Thoracic aorta (tissue), 2 donors: ENCODE results near the gene MYOZ2. TPM values are rescaled to one million over a fixed set of nuclear protein-coding genes. Genes with fewer than 3 reads are reported as not detected.

Experiments used
- ATAC-seq: fragments of 150-250 bp; one replicate; pipeline ENCODE4 v1.8.0; 2017; ENCODE audit warnings: low read depth; ENCODE audit not compliant: insufficient number of reproducible peaks, low FRiP score
- DNase-seq: peaks from one replicate; pipeline ENCODE4 v3.0.0-alpha.2; 2020; ENCODE audit warnings: low spot score
- H3K27ac ChIP-seq, 2 donors: fragments of 200-600 bp; sonication (generic); 1 replicate in 1 of 2; 2 replicates in 1 of 2; pipeline ENCODE4 v1.5.1; 2016; ENCODE audit warnings: mild to moderate bottlenecking in 2 of 2, moderate library complexity in 2 of 2
- H3K27me3 ChIP-seq: fragments of 200-600 bp; sonication (generic); replicated peaks from 2 replicates; pipeline ENCODE4 v1.6.0; 2016; ENCODE audit warnings: mild to moderate bottlenecking; ENCODE audit not compliant: insufficient read depth
- H3K36me3 ChIP-seq: fragments of 200-600 bp; sonication (generic); one replicate; pipeline ENCODE4 v1.5.1; 2016
- H3K4me1 ChIP-seq, 2 donors: fragments of 200-600 bp; sonication (generic); 1 replicate in 1 of 2; 2 replicates in 1 of 2; pipeline versions ENCODE4 v1.5.1 to v1.6.0; 2016; ENCODE audit warnings: low read depth in 2 of 2, mild to moderate bottlenecking in 1 of 2; ENCODE audit not compliant: control insufficient read depth in 1 of 2
- H3K4me3 ChIP-seq: fragments of 200-600 bp; sonication (generic); 2 replicates; pipeline ENCODE4 v1.5.1; 2016; ENCODE audit warnings: mild to moderate bottlenecking
- H3K9me3 ChIP-seq: fragments of 200-600 bp; sonication (generic); 2 replicates; pipeline ENCODE4 v1.5.1; 2016
- CTCF ChIP-seq: fragments of 200-600 bp; sonication (generic); IDR thresholded peaks from one replicate; pipeline ENCODE4 v1.5.1; 2019; ENCODE audit warnings: antibody characterized with exemption
- total RNA-seq, 2 donors: library from RNA; depleted of rRNA; stranded (reverse); fragments of >200 nt; gene quantifications; one replicate each; pipeline versions ENCODE4 v1.1.0 to v1.2.3, GENCODE V29; 2016

The MYOZ2 gene
- total RNA-seq, 2 donors from 2014 or later: 11.0 to 11.5 TPM

GRCh38 chr4:119211867-119212233 is 76.2 kb downstream of the MYOZ2 start:
- ATAC-seq (no peak), DNase-seq (no peak)
- Histone ChIP-seq H3K4me3 (peak overlapping the region; percentile 96), H3K27ac (peak overlapping the region; percentile 99), H3K4me1 (peaks cover 9 to 34% of the 10 kb centered on the region in 2 donors), H3K36me3 (no peaks in the 10 kb centered on the region), H3K27me3 (no peaks in the 10 kb centered on the region), H3K9me3 (no peaks in the 10 kb centered on the region)
- TF ChIP-seq CTCF: no peak

- peak; percentile 97 for ATAC-seq
- TF ChIP-seq CTCF: no peak
These were observed 76.8 kb downstream of the MYOZ2 start, which contains the start of gene USP53 for GRCh38 chr4:119212234-119212963. Gene USP53, plus strand, starts transcription at chr4:119212713. Its CDS starts 27,047 bp downstream, at chr4:119239760.

GRCh38 chr4:119212964-119213606 is 77.5 kb downstream of the MYOZ2 start:
- peak; percentile 57 for ATAC-seq

More at GRCh38 chr4:119212234-119212963, 76.8 kb downstream of the MYOZ2 start, which contains the start of gene USP53:
- H3K4me3 ChIP-seq: peak within 1 kb of the TSS; percentile 96
- no peaks in the 10 kb centered on the region for H3K27me3 ChIP-seq
- peak; percentile 90 for DNase-seq
- H3K27ac ChIP-seq: peak within 1 kb of the TSS; percentile 99
- no peaks in the 10 kb centered on the region for H3K9me3 ChIP-seq
- peaks cover 14 to 39% of the 10 kb centered on the region in 2 donors for H3K4me1 ChIP-seq
- peaks cover 3% of the 10 kb centered on the region for H3K36me3 ChIP-seq

GRCh38 chr4:119218093-119218492 is 82.5 kb downstream of the MYOZ2 start:
- Histone ChIP-seq H3K36me3 (peaks cover 17% of the 10 kb centered on the region), H3K27ac (peak overlapping the region; percentile 23 to 32), H3K4me3 (peak overlapping the region; percentile 96)

More at GRCh38 chr4:119212964-119213606, 77.5 kb downstream of the MYOZ2 start:
- Histone ChIP-seq H3K4me1 (peaks cover 20 to 46% of the 10 kb centered on the region in 2 donors), H3K27ac (peak overlapping the region; percentile 99), H3K27me3 (no peaks in the 10 kb centered on the region), H3K4me3 (peak overlapping the region; percentile 96), H3K36me3 (peaks cover 10% of the 10 kb centered on the region), H3K9me3 (no peaks in the 10 kb centered on the region)
- TF ChIP-seq CTCF: peak; percentile 7
- peak; percentile 87 for DNase-seq

More at GRCh38 chr4:119218093-119218492, 82.5 kb downstream of the MYOZ2 start:
- no peaks in the 10 kb centered on the region for H3K9me3 ChIP-seq
- no peak for DNase-seq
- peaks cover 35 to 49% of the 10 kb centered on the region in 2 donors for H3K4me1 ChIP-seq
- no peak for ATAC-seq
- TF ChIP-seq CTCF: no peak
- H3K27me3 ChIP-seq: no peaks in the 10 kb centered on the region
